ENCODE results near the gene RLF. TPM values are rescaled to one million over a fixed set of nuclear protein-coding genes. Genes with fewer than 3 reads are reported as not detected.
"Not testable (repeated sequence)": the region's sequence is repeated elsewhere in the genome, so short reads cannot be mapped to it uniquely, and the experiment has no call there.

The RLF gene
- total RNA-seq, 2 donors from 2014 or later = 7.5 to 9.2 TPM

DNA sequence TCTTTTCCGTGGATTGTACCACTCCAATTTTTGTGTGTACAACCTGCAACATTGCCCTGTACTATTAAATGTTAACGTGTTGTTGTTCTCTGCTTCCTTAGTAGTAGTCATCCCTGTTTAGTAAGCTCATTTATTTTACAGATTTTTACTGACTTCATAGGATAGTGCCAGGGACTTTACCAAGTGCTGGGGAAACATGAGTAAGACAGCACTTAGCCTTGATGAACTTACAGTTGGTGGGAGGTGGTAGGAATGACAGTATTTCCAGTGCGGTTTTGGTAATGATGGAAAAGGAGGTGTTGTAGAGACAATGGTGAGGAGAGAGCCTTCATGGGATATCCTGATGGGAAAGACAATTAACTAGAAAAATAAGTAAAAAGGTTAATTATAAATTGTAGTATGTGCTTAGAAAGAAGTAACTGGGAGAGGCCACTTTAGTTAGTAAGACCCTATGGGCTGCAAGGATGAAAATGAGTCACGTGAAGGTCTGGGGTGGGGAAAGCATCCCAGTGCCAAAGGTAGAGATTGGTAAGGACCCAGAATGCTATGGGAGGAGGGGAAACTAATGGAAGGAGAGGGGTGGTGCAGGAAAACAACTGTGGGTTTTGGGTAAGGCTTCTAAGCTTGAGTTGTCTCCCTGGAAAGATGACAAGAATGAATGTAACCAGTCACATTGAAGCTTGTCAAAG is 1.7 kb downstream of the RLF start:
- WGBS, 2 donors = 5 to 13% methylated on average over 4 of the region's 4 CpGs
- no peak for DNase-seq
- no peak for TF ChIP-seq POLR2A (IDR thresholded peaks at IDR 0.05)
- TF ChIP-seq, protein P1, sequence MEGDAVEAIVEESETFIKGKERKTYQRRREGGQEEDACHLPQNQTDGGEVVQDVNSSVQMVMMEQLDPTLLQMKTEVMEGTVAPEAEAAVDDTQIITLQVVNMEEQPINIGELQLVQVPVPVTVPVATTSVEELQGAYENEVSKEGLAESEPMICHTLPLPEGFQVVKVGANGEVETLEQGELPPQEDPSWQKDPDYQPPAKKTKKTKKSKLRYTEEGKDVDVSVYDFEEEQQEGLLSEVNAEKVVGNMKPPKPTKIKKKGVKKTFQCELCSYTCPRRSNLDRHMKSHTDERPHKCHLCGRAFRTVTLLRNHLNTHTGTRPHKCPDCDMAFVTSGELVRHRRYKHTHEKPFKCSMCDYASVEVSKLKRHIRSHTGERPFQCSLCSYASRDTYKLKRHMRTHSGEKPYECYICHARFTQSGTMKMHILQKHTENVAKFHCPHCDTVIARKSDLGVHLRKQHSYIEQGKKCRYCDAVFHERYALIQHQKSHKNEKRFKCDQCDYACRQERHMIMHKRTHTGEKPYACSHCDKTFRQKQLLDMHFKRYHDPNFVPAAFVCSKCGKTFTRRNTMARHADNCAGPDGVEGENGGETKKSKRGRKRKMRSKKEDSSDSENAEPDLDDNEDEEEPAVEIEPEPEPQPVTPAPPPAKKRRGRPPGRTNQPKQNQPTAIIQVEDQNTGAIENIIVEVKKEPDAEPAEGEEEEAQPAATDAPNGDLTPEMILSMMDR (IDR thresholded peaks at IDR 0.05) = no peak
- no peaks in the 10 kb centered on the region for H3K36me3 ChIP-seq (replicated peaks in 1 of 2; ENCODE audit: insufficient read depth in 1 of 2, low read depth in 2 of 2)
- H3K9me3 ChIP-seq = no peaks in the 10 kb centered on the region
- ATAC-seq = no peak
- H3K4me3 ChIP-seq = peak overlapping the region in 1 of 2 donors; percentile 90
- H3K27me3 ChIP-seq = no peaks in the 10 kb centered on the region
- H3K4me1 ChIP-seq = peaks cover 30% of the 10 kb centered on the region
- H3K27ac ChIP-seq = no peak overlapping the region
- intact Hi-C loops (cut with DNase I) = no loop called here

DNA sequence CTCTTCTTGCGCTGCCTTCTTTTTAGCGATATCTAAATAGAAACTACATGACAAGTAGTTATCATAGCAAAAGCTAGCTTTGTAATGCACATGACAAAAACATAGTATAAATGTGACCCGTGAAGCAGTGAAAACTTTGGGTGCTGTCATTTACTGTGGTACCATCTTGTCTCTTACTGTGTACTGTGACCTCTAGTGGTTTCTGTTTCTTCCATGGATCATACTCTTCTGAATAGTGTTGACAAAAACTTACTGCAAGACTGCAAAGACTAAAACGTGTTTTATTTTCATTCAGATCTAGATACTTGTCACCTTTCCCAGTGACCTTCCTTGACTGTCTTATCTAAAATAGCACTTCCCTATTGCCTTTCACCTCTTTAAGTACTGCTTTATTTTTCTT is 6.1 kb downstream of the RLF start:
- ATAC-seq (no peak), DNase-seq (no peak)
- Histone ChIP-seq H3K4me3 (no peak overlapping the region), H3K36me3 (replicated peaks in 1 of 2; ENCODE audit: insufficient read depth in 1 of 2, low read depth in 2 of 2) (no peaks in the 10 kb centered on the region), H3K27me3 (no peaks in the 10 kb centered on the region), H3K27ac (no peak overlapping the region), H3K4me1 (peaks cover 30% of the 10 kb centered on the region), H3K9me3 (no peaks in the 10 kb centered on the region)
- TF ChIP-seq POLR2A (IDR thresholded peaks at IDR 0.05) = no peak
- TF ChIP-seq, protein P1 (IDR thresholded peaks at IDR 0.05) = no peak
- intact Hi-C loops (cut with DNase I) = no loop called here
- WGBS, 2 donors = 73 to 76% methylated on average over 4 of the region's 4 CpGs

GRCh38 chr1:40171036-40171435 is 9.8 kb downstream of the RLF start:
- Histone ChIP-seq H3K9me3 (no peaks in the 10 kb centered on the region), H3K4me1 (peaks cover 12% of the 10 kb centered on the region)

DNA sequence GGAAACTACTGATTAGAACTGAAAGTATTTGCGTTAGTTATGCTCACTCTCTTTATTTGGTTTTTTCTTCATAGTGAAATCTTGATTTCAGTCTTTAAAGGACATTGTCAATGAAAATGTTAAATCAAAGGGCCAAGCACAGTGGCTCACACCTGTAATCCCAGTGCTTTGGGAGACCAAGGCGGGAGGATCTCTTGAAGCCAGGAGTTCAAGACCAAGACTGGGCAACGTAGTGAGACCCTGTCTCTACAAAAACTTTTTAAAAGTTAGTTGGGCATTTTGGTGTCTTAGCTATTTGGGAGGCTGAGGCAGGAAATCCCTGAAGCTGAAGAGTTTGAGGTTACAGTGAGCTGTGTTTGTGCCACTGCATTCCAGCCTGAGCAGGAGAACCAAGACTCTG is 13.6 kb downstream of the RLF start:
- peaks cover 12% of the 10 kb centered on the region for H3K4me1 ChIP-seq
- no peaks in the 10 kb centered on the region for H3K36me3 ChIP-seq (replicated peaks in 1 of 2; ENCODE audit: insufficient read depth in 1 of 2, low read depth in 2 of 2)
- DNase-seq (no peak), ATAC-seq (no peak)
- WGBS, 2 donors = 74 to 75% methylated on average over 3 of the region's 3 CpGs
- intact Hi-C loops (cut with DNase I) = no loop called here
- no peaks in the 10 kb centered on the region for H3K9me3 ChIP-seq
- TF ChIP-seq, protein P1 (IDR thresholded peaks at IDR 0.05) = no peak
- TF ChIP-seq POLR2A (IDR thresholded peaks at IDR 0.05) = no peak
- no peaks in the 10 kb centered on the region for H3K27me3 ChIP-seq
- H3K27ac ChIP-seq = no peak overlapping the region
- no peak overlapping the region for H3K4me3 ChIP-seq

More at GRCh38 chr1:40171036-40171435, 9.8 kb downstream of the RLF start:
- Histone ChIP-seq H3K36me3 (replicated peaks in 1 of 2; ENCODE audit: insufficient read depth in 1 of 2, low read depth in 2 of 2) (no peaks in the 10 kb centered on the region), H3K27me3 (no peaks in the 10 kb centered on the region), H3K4me3 (no peak overlapping the region), H3K27ac (no peak overlapping the region)
- no peak for ATAC-seq
- TF ChIP-seq, protein P1 (IDR thresholded peaks at IDR 0.05) = no peak
- TF ChIP-seq POLR2A (IDR thresholded peaks at IDR 0.05) = no peak
- DNase-seq = no peak
- 89 to 90% methylated on average over 3 of the region's 3 CpGs for WGBS, 2 donors
- intact Hi-C loops (cut with DNase I) = no loop called here

DNA sequence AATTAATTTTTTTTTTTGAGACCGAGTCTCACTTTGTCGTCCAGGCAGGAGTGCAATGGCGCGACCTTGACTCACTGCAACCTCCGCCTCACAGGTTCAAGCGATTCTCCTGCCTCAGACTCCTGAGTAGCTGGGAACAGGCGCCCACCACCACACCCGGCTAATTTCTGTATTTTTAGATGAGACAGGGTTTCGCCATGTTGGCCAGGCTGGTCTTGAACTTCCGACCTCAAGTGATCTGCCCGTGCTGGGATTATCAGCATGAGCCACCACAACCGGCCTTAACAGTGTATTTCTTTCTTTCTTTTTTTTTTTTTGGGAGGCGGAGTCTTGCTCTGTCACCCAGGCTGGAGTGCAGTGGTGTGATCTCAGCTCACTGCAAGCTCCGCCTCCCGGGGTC is 15.8 kb downstream of the RLF start:
- intact Hi-C loops (cut with DNase I); H3K36me3 ChIP-seq (replicated peaks in 1 of 2; ENCODE audit: insufficient read depth in 1 of 2, low read depth in 2 of 2); DNase-seq; H3K27me3 ChIP-seq; H3K4me3 ChIP-seq; ATAC-seq; H3K9me3 ChIP-seq; H3K27ac ChIP-seq: not testable (repeated sequence)
- WGBS, 2 donors = 92 to 95% methylated on average over 15 of the region's 15 CpGs
- H3K4me1 ChIP-seq = peaks cover 12% of the 10 kb centered on the region

Data from body of pancreas (tissue), 4 donors.